ENCODE results near the gene GMPS. TPM values are rescaled to one million over a fixed set of nuclear protein-coding genes. Genes with fewer than 3 reads are reported as not detected.

The GMPS gene
- total RNA-seq, 1 experiment from 2014 or later = 136 TPM

GRCh38 chr3:155963570-155963969 lies 93.1 kb downstream of the GMPS start (continued):
- TF ChIP-seq, protein P1, sequence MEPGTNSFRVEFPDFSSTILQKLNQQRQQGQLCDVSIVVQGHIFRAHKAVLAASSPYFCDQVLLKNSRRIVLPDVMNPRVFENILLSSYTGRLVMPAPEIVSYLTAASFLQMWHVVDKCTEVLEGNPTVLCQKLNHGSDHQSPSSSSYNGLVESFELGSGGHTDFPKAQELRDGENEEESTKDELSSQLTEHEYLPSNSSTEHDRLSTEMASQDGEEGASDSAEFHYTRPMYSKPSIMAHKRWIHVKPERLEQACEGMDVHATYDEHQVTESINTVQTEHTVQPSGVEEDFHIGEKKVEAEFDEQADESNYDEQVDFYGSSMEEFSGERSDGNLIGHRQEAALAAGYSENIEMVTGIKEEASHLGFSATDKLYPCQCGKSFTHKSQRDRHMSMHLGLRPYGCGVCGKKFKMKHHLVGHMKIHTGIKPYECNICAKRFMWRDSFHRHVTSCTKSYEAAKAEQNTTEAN (CRISPR knock-in tag; IDR thresholded peaks at IDR 0.05) = no peak
- TF ChIP-seq, protein P2, sequence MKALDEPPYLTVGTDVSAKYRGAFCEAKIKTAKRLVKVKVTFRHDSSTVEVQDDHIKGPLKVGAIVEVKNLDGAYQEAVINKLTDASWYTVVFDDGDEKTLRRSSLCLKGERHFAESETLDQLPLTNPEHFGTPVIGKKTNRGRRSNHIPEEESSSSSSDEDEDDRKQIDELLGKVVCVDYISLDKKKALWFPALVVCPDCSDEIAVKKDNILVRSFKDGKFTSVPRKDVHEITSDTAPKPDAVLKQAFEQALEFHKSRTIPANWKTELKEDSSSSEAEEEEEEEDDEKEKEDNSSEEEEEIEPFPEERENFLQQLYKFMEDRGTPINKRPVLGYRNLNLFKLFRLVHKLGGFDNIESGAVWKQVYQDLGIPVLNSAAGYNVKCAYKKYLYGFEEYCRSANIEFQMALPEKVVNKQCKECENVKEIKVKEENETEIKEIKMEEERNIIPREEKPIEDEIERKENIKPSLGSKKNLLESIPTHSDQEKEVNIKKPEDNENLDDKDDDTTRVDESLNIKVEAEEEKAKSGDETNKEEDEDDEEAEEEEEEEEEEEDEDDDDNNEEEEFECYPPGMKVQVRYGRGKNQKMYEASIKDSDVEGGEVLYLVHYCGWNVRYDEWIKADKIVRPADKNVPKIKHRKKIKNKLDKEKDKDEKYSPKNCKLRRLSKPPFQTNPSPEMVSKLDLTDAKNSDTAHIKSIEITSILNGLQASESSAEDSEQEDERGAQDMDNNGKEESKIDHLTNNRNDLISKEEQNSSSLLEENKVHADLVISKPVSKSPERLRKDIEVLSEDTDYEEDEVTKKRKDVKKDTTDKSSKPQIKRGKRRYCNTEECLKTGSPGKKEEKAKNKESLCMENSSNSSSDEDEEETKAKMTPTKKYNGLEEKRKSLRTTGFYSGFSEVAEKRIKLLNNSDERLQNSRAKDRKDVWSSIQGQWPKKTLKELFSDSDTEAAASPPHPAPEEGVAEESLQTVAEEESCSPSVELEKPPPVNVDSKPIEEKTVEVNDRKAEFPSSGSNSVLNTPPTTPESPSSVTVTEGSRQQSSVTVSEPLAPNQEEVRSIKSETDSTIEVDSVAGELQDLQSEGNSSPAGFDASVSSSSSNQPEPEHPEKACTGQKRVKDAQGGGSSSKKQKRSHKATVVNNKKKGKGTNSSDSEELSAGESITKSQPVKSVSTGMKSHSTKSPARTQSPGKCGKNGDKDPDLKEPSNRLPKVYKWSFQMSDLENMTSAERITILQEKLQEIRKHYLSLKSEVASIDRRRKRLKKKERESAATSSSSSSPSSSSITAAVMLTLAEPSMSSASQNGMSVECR (CRISPR knock-in tag; IDR thresholded peaks at IDR 0.05; ENCODE audit: borderline replicate concordance) = no peak

DNA sequence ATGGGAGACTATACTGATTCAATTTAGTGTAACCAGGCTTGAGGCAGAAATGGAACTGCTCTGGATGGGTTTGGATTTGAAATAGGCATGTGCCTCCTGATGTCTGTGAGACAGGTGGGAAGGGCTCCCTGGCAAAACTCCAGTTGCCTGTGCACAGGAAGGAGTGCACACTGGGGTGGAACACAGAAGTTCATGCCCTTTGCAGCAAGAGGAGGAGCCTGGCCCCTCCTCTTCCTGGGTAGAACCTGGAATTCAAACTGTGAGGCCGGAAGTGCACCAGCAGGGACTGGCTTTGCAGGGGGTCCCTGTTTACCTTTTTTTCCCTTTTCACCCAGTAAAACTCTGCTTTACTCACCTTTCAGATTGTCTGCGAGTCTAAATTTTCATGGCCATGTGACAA lies 99.9 kb downstream of the GMPS start:
- Mint-ChIP-seq H3K4me1 (peaks cover 3% of the 10 kb centered on the region; the same call in 1 of the 2 replicates), H3K27me3 (ENCODE audit: low read depth) (no peaks in the 10 kb centered on the region), H3K4me3 (no peak overlapping the region), H3K27ac (no peak overlapping the region), H3K9me3 (peaks cover 22% of the 10 kb centered on the region), H3K36me3 (peaks cover 13% of the 10 kb centered on the region)
- peak; percentile 36; the same call in 1 of the 2 replicates for ATAC-seq
- no peak for DNase-seq (ENCODE audit: low spot score)
- ChIA-PET POLR2A (no interaction called here), CTCF (interaction anchor here (1.0 kb wide), 1 partner anchor 165 kb away, joined by 5 read pairs; the partner anchor contains the start of gene C3orf33)
- TF ChIP-seq JAZF1 (CRISPR knock-in tag; IDR thresholded peaks at IDR 0.05) = no peak
- TF ChIP-seq FOXP1 (CRISPR knock-in tag; IDR thresholded peaks at IDR 0.05; ENCODE audit: borderline replicate concordance) = no peak
- TF ChIP-seq, protein P3, sequence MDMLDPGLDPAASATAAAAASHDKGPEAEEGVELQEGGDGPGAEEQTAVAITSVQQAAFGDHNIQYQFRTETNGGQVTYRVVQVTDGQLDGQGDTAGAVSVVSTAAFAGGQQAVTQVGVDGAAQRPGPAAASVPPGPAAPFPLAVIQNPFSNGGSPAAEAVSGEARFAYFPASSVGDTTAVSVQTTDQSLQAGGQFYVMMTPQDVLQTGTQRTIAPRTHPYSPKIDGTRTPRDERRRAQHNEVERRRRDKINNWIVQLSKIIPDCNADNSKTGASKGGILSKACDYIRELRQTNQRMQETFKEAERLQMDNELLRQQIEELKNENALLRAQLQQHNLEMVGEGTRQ (CRISPR knock-in tag; IDR thresholded peaks at IDR 0.05) = no peak
- no peak for TF ChIP-seq TEAD1 (CRISPR knock-in tag; IDR thresholded peaks at IDR 0.05)
- no peak for TF ChIP-seq SP1 (CRISPR knock-in tag; conservative IDR thresholded peaks at IDR 0.05)
- TF ChIP-seq NR1H2 (CRISPR knock-in tag; IDR thresholded peaks at IDR 0.05) = no peak
- no peak for TF ChIP-seq HMGA2 (CRISPR knock-in tag; IDR thresholded peaks at IDR 0.05)
- TF ChIP-seq, protein P4, sequence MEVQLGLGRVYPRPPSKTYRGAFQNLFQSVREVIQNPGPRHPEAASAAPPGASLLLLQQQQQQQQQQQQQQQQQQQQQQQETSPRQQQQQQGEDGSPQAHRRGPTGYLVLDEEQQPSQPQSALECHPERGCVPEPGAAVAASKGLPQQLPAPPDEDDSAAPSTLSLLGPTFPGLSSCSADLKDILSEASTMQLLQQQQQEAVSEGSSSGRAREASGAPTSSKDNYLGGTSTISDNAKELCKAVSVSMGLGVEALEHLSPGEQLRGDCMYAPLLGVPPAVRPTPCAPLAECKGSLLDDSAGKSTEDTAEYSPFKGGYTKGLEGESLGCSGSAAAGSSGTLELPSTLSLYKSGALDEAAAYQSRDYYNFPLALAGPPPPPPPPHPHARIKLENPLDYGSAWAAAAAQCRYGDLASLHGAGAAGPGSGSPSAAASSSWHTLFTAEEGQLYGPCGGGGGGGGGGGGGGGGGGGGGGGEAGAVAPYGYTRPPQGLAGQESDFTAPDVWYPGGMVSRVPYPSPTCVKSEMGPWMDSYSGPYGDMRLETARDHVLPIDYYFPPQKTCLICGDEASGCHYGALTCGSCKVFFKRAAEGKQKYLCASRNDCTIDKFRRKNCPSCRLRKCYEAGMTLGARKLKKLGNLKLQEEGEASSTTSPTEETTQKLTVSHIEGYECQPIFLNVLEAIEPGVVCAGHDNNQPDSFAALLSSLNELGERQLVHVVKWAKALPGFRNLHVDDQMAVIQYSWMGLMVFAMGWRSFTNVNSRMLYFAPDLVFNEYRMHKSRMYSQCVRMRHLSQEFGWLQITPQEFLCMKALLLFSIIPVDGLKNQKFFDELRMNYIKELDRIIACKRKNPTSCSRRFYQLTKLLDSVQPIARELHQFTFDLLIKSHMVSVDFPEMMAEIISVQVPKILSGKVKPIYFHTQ (CRISPR knock-in tag; IDR thresholded peaks at IDR 0.05) = no peak
- TF ChIP-seq HMGXB4 (CRISPR knock-in tag; IDR thresholded peaks at IDR 0.05) = no peak
- no peak for TF ChIP-seq ZNF671 (CRISPR knock-in tag; IDR thresholded peaks at IDR 0.05)
- TF ChIP-seq SMAD3 (CRISPR knock-in tag; IDR thresholded peaks at IDR 0.05; ENCODE audit: borderline replicate concordance) = no peak
- TF ChIP-seq E2F4 (CRISPR knock-in tag; IDR thresholded peaks at IDR 0.05; ENCODE audit: borderline replicate concordance, low read depth) = no peak
- no peak for TF ChIP-seq PREB (CRISPR knock-in tag; IDR thresholded peaks at IDR 0.05; ENCODE audit: borderline replicate concordance)
- TF ChIP-seq, protein P5, sequence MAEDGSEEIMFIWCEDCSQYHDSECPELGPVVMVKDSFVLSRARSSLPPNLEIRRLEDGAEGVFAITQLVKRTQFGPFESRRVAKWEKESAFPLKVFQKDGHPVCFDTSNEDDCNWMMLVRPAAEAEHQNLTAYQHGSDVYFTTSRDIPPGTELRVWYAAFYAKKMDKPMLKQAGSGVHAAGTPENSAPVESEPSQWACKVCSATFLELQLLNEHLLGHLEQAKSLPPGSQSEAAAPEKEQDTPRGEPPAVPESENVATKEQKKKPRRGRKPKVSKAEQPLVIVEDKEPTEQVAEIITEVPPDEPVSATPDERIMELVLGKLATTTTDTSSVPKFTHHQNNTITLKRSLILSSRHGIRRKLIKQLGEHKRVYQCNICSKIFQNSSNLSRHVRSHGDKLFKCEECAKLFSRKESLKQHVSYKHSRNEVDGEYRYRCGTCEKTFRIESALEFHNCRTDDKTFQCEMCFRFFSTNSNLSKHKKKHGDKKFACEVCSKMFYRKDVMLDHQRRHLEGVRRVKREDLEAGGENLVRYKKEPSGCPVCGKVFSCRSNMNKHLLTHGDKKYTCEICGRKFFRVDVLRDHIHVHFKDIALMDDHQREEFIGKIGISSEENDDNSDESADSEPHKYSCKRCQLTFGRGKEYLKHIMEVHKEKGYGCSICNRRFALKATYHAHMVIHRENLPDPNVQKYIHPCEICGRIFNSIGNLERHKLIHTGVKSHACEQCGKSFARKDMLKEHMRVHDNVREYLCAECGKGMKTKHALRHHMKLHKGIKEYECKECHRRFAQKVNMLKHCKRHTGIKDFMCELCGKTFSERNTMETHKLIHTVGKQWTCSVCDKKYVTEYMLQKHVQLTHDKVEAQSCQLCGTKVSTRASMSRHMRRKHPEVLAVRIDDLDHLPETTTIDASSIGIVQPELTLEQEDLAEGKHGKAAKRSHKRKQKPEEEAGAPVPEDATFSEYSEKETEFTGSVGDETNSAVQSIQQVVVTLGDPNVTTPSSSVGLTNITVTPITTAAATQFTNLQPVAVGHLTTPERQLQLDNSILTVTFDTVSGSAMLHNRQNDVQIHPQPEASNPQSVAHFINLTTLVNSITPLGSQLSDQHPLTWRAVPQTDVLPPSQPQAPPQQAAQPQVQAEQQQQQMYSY (CRISPR knock-in tag; IDR thresholded peaks at IDR 0.05) = no peak
- no peak for TF ChIP-seq RORB (CRISPR knock-in tag; IDR thresholded peaks at IDR 0.05)
